GM12878 (cell line): ENCODE data around the gene NISCH. TPM values are rescaled to one million over a fixed set of nuclear protein-coding genes. Genes with fewer than 3 reads are reported as not detected.
A peak's percentile ranks its signal among the peaks of the same experiment; 100 is the strongest.

Experiments used
- ATAC-seq: fragments of 200-7000 bp; cut with Tn5 transposase; 3 replicates; pipeline ENCODE4 v1.9.1; 2020; ENCODE audit warnings: mild to moderate bottlenecking, moderate library complexity
- BruUV-seq: library from RNA; stranded (reverse); fragments of 400-500 nt; replicated peaks from 2 replicates; lab custom pipeline; 2021; lab: Mats Ljungman, UMichigan
- CTCF ChIA-PET: fragments of 300-600 bp; sonication (Branson Sonifier 250); formaldehyde crosslinking; extraction: SDS; loops from one replicate; lab custom pipeline; 2021; ENCODE audit warnings: inconsistent platforms; lab: Yijun Ruan, JAX
- POLR2A ChIA-PET: fragments of 350-600 bp; formaldehyde crosslinking; extraction: SDS; loops from one replicate; lab custom pipeline; 2021; ENCODE audit warnings: inconsistent platforms; lab: Charles Lee
- RAD21 ChIA-PET: fragments of 300-600 bp; sonication (Branson Sonifier 250); formaldehyde crosslinking; loops from one replicate; lab custom pipeline; 2023; ENCODE audit warnings: antibody characterized with exemption; ENCODE audit not compliant: unreplicated experiment; lab: Charles Lee
- SMC1A ChIA-PET: fragments of 300-600 bp; sonication (Branson Sonifier 250); formaldehyde crosslinking; loops from one replicate; lab custom pipeline; 2023; ENCODE audit not compliant: unreplicated experiment, uncharacterized antibody; lab: Charles Lee
- DNase-seq: peaks from one replicate; pipeline ENCODE4 v3.0.0-alpha.2; 2011; ENCODE audit warnings: low read depth, low spot score
- FAIRE-seq: peaks from 3 replicates; lab custom pipeline; 2011; peaks lifted over from hg19 to GRCh38; lab: Jason Lieb, UNC
- H2AFZ ChIP-seq: 2 replicates; pipeline ENCODE4 v1.6.0; 2011; ENCODE audit warnings: low read depth, low read length, control low read depth; ENCODE audit not compliant: control insufficient read depth
- H3K27ac ChIP-seq: 2 replicates; pipeline ENCODE4 v1.5.1; 2011; ENCODE audit warnings: control low read depth; ENCODE audit not compliant: control insufficient read depth, insufficient read depth
- H3K27me3 ChIP-seq, 2 experiments: replicated peaks in 1 of 2; 2 replicates each; pipeline versions ENCODE4 v1.6.0 to v1.6.1; 2011; ENCODE audit warnings: low read length in 1 of 2; ENCODE audit not compliant: control insufficient read depth in 2 of 2, insufficient read depth in 2 of 2
- H3K36me3 ChIP-seq, 2 experiments: 2 replicates each; pipeline ENCODE4 v1.5.1; 2011; ENCODE audit warnings: low read length in 1 of 2; ENCODE audit not compliant: control insufficient read depth in 2 of 2, insufficient read depth in 2 of 2
- H3K4me1 ChIP-seq: 2 replicates; pipeline ENCODE4 v1.6.1; 2011; ENCODE audit warnings: mild to moderate bottlenecking, low read length, moderate library complexity, mixed read lengths; ENCODE audit not compliant: control insufficient read depth, insufficient read depth
- H3K4me2 ChIP-seq: 2 replicates; pipeline ENCODE4 v1.6.0; 2011; ENCODE audit warnings: control low read depth; ENCODE audit not compliant: control insufficient read depth, insufficient read depth
- H3K4me3 ChIP-seq: fragments of 200-600 bp; sonication (generic); 2 replicates; pipeline ENCODE4 v1.5.1; 2016
- H3K79me2 ChIP-seq: 2 replicates; pipeline ENCODE4 v1.6.0; 2011; ENCODE audit warnings: low read length; ENCODE audit not compliant: control insufficient read depth, insufficient read depth
- H3K9ac ChIP-seq: 2 replicates; pipeline ENCODE4 v1.8.0; 2011; ENCODE audit warnings: low read length, control low read depth, mixed read lengths; ENCODE audit not compliant: control insufficient read depth, insufficient read depth
- H3K9me3 ChIP-seq: replicated peaks from 3 replicates; pipeline ENCODE4 v1.5.1; 2011; ENCODE audit warnings: mild to moderate bottlenecking, low read length; ENCODE audit not compliant: control insufficient read depth, insufficient read depth
- H4K20me1 ChIP-seq: 2 replicates; pipeline ENCODE4 v1.6.0; 2011; ENCODE audit not compliant: control insufficient read depth, insufficient read depth
- CBX3 ChIP-seq: fragments of 200-600 bp; sonication (generic); IDR thresholded peaks from 2 replicates; pipeline ENCODE4 v1.6.1; 2016; ENCODE audit warnings: low read depth, borderline replicate concordance
- CHD2 ChIP-seq: IDR thresholded peaks from 2 replicates; pipeline ENCODE4 v1.6.1; 2011; ENCODE audit warnings: low read depth, low read length, improper control_type of control experiment, borderline replicate concordance
- NRF1 ChIP-seq: conservative IDR thresholded peaks from 2 replicates; pipeline ENCODE4 v1.6.1; 2011; ENCODE audit warnings: mild to moderate bottlenecking, low read depth, low read length, improper control_type of control experiment
- POLR2A ChIP-seq: IDR thresholded peaks from 2 replicates; pipeline ENCODE4 v1.6.1; 2011; ENCODE audit warnings: low read depth, mild to moderate bottlenecking, low read length
- STAT3 ChIP-seq: IDR thresholded peaks from 2 replicates; pipeline ENCODE4 v1.6.1; 2011; ENCODE audit warnings: low read depth, low read length, improper control_type of control experiment
- ZBED1 ChIP-seq: IDR thresholded peaks from 2 replicates; pipeline ENCODE4 v1.6.1; 2016; ENCODE audit warnings: borderline replicate concordance
- ZSCAN29 ChIP-seq: fragments of 450-650 bp; IDR thresholded peaks from 2 replicates; pipeline ENCODE4 v1.6.1; 2017; ENCODE audit warnings: mild to moderate bottlenecking, moderate library complexity
- WGBS: methylation state at CpG from one replicate; pipeline ENCODE4 v1.1.6; 2016; ENCODE audit warnings: low lambda C conversion rate; ENCODE audit not compliant: insufficient replicate concordance, insufficient coverage; ENCODE audit errors: missing lambda C conversion rate; 5-methylcytosine and 5-hydroxymethylcytosine counted together
- in situ Hi-C: fragments of 300-500 bp; cut with MboI; formaldehyde crosslinking; loops from 9 replicates; pipeline ENCODE4 v1.14.3; 2018; ENCODE audit warnings: mixed read lengths
- intact Hi-C: fragments of 100-400 bp; cut with micrococcal nuclease; formaldehyde crosslinking; loops from one replicate; pipeline ENCODE4 v1.14.2; 2022; ENCODE audit not compliant: unreplicated experiment
- polyA plus RNA-seq, 11 experiments: library from polyadenylated mRNA; depleted of rRNA in 4 of 11; unstranded in 6 of 11; stranded (reverse) in 5 of 11; fragments of >200 nt; fragmentation: Nextera tagmentation in 4 of 11; fragmentation: Illumina TruSeq in 1 of 11; extraction: Ambion mirVana in 4 of 11; extraction: Trizol in 1 of 11; gene quantifications; 1 replicate in 1 of 11; 2 replicates in 10 of 11; pipeline versions ENCODE4 v1.2.1 to v1.2.3, GENCODE V29; 2011 to 2016; ENCODE audit warnings: inconsistent platforms in 2 of 11, missing spikeins in 2 of 11, low read depth in 1 of 11
- total RNA-seq, 4 experiments: library from RNA; depleted of rRNA in 3 of 4; stranded (reverse); fragments of >200 nt in 3 of 4; fragmentation: Illumina TruSeq in 1 of 4; extraction: Trizol in 1 of 4; gene quantifications; 2 replicates each; pipeline versions ENCODE4 v1.2.1 to v1.2.3, GENCODE V29; 2013 to 2021
- TF ChIP-seq, protein P1 (sequence below): fragments of 450-650 bp; IDR thresholded peaks from 2 replicates; pipeline ENCODE4 v1.6.1; 2017; ENCODE audit warnings: mild to moderate bottlenecking
- TF ChIP-seq, protein P2 (sequence below): IDR thresholded peaks from 2 replicates; pipeline ENCODE4 v1.6.1; 2011; ENCODE audit warnings: borderline replicate concordance, low read depth, mild to moderate bottlenecking, moderate library complexity, low read length; ENCODE audit not compliant: insufficient read depth, poor library complexity, severe bottlenecking

Gene NISCH
- total and polyA plus RNA-seq, 10 of the 15 experiments (the other 5 are each of a cell fraction or from before 2014, with no cell fraction given), result 0.76 to 52.5 (median 24.6) TPM

GRCh38 chr3:52455283-52456168 is at the start of gene NISCH (continued):
- TF ChIP-seq ZBED1, result no peak
- no peak for TF ChIP-seq CHD2

DNA sequence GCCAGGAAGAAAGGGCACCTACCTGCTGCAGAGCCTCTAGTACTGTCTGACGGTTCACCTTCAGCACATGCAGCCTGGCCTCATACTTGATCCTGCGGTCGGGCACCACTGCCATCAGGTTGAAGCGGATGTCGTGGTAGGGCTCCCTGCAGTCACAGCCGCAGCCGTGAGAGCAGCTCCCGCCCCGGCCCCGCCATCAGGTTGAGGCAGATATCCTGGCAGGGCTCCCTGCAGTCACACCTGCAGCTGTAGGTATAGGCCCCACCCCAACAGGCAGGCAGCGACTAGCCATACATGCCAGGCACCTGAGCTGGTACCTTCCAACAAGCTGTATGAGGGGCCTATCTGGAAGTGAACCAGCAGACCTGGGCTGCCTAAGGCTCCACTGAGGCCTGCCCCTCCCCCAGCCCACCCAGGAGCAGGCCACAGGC is 49.2 kb upstream of the NISCH start:
- ChIA-PET CTCF (interaction anchor here (1.3 kb wide), 1 partner anchor 19 kb away, joined by 3 read pairs; no protein-coding TSS in a partner anchor), POLR2A (interaction anchor here (0.6 kb wide), 1 partner anchor 616 kb away, joined by 4 read pairs; no protein-coding TSS in a partner anchor), SMC1A (no interaction called here), RAD21 (no interaction called here)
- Histone ChIP-seq H2AFZ (no peak overlapping the region), H3K79me2 (peaks cover 24% of the 10 kb centered on the region), H3K27me3 (no peaks in the 10 kb centered on the region), H3K4me2 (no peak overlapping the region), H3K4me1 (peaks cover 8% of the 10 kb centered on the region), H3K9ac (no peak overlapping the region), H4K20me1 (no peaks in the 10 kb centered on the region), H3K4me3 (no peak overlapping the region), H3K27ac (no peak overlapping the region), H3K36me3 (peaks cover 23 to 26% of the 10 kb centered on the region in 2 experiments), H3K9me3 (no peaks in the 10 kb centered on the region)
- WGBS, result over 99% methylated on average over 11 of the region's 11 CpGs
- in situ Hi-C loops, result no loop called here
- ATAC-seq, result no peak
- no peak for DNase-seq
- TF ChIP-seq NRF1, result no peak
- no peak for TF ChIP-seq STAT3
- TF ChIP-seq ZSCAN29, result no peak
- TF ChIP-seq, protein P1, sequence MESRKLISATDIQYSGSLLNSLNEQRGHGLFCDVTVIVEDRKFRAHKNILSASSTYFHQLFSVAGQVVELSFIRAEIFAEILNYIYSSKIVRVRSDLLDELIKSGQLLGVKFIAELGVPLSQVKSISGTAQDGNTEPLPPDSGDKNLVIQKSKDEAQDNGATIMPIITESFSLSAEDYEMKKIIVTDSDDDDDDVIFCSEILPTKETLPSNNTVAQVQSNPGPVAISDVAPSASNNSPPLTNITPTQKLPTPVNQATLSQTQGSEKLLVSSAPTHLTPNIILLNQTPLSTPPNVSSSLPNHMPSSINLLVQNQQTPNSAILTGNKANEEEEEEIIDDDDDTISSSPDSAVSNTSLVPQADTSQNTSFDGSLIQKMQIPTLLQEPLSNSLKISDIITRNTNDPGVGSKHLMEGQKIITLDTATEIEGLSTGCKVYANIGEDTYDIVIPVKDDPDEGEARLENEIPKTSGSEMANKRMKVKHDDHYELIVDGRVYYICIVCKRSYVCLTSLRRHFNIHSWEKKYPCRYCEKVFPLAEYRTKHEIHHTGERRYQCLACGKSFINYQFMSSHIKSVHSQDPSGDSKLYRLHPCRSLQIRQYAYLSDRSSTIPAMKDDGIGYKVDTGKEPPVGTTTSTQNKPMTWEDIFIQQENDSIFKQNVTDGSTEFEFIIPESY, result no peak
- TF ChIP-seq, protein P2, sequence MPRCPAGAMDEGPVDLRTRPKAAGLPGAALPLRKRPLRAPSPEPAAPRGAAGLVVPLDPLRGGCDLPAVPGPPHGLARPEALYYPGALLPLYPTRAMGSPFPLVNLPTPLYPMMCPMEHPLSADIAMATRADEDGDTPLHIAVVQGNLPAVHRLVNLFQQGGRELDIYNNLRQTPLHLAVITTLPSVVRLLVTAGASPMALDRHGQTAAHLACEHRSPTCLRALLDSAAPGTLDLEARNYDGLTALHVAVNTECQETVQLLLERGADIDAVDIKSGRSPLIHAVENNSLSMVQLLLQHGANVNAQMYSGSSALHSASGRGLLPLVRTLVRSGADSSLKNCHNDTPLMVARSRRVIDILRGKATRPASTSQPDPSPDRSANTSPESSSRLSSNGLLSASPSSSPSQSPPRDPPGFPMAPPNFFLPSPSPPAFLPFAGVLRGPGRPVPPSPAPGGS, result no peak
- TF ChIP-seq CBX3, result no peak
- TF ChIP-seq ZBED1, result no peak
- TF ChIP-seq POLR2A, result 0 out of 2 replicates have a peak, but pooled peaks have one; percentile 28
- intact Hi-C loops, result no loop called here
- no peak for FAIRE-seq
- BruUV-seq, result no TSS peak
